GM12872 (cell line): ENCODE data around the gene EDARADD.

ENCODE experiments used
- TF ChIP-seq, protein P1 (sequence below): IDR thresholded peaks from 3 replicates; pipeline ENCODE4 v1.5.1; 2011; ENCODE audit warnings: low read depth, mild to moderate bottlenecking, low read length, moderate library complexity; ENCODE audit not compliant: insufficient read depth

Gene EDARADD

GRCh38 chr1:236381565-236382158 lies 12.4 kb upstream of the EDARADD start:
- TF ChIP-seq, protein P1, sequence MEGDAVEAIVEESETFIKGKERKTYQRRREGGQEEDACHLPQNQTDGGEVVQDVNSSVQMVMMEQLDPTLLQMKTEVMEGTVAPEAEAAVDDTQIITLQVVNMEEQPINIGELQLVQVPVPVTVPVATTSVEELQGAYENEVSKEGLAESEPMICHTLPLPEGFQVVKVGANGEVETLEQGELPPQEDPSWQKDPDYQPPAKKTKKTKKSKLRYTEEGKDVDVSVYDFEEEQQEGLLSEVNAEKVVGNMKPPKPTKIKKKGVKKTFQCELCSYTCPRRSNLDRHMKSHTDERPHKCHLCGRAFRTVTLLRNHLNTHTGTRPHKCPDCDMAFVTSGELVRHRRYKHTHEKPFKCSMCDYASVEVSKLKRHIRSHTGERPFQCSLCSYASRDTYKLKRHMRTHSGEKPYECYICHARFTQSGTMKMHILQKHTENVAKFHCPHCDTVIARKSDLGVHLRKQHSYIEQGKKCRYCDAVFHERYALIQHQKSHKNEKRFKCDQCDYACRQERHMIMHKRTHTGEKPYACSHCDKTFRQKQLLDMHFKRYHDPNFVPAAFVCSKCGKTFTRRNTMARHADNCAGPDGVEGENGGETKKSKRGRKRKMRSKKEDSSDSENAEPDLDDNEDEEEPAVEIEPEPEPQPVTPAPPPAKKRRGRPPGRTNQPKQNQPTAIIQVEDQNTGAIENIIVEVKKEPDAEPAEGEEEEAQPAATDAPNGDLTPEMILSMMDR: no peak

GRCh38 chr1:236388332-236388731 lies 5.8 kb upstream of the EDARADD start:
- TF ChIP-seq, protein P1: no peak

- TF ChIP-seq, protein P1: no peak
Measured at GRCh38 chr1:236389253-236389652, 4.8 kb upstream of the EDARADD start.

- TF ChIP-seq, protein P1: no peak
Measured at GRCh38 chr1:236391008-236391407, 3.1 kb upstream of the EDARADD start.

DNA sequence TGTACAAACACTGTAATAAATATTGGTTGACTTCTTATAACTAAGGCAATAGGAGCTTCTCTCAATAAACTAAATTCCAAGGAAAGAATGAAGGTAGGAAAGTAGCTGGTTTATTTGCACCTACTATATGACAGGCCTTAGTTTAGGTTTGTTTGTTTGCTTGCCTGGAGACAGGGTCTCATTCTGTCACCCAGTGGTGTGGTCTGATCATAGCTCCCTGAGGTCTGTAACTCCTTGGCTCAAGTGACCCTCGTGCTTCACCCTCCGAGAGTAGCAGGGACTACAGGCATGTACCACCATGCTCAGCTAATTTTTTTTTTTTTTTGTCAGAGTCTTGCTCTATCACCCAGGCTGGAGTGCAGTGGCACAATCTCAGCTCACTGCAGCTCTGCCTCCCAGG lies 1.9 kb upstream of the EDARADD start:
- TF ChIP-seq, protein P1: no peak

- TF ChIP-seq, protein P1: no peak
Measured at GRCh38 chr1:236394879-236395229, 768 bp downstream of the EDARADD start.

DNA sequence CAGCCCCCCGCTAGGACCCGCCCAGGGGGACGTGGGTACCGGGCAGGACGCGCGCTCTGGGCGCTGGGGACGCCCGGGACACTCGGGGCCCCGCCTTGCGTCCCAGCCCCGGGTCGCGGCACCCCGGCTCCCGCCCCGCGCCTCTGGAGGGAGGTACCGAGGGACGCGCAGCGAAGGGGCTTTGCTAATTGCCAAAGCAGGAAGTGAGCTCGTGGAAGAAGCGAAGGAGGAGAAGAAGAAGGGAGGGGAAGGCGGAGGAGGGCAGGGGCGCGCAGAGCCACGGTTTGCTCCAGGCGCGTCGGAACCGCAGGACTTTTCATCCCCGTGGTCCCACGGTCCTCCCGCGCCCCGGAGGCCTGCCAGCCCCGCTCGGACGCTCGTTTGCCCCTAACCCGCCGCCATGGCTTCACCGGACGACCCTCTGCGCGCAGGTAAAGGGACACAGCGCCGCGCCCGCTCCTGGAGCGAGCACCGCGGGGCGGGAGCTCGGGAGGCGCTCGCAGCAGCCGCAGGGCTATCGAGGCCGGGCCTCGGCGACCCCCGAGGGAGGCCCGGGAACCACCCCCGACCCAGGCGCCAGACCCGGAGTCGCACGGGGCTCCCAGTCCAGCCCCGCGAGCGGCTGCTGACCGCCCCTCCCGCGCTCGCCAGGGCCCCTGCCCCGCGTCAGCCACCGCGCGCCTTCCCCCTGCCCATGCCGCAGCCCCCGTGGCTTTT lies 1.3 kb downstream of the EDARADD start:
- TF ChIP-seq, protein P1: no peak
